Fibroblast of the aortic adventitia (primary cell): Measurements from ENCODE around the gene TMEM33. TPM values are rescaled to one million over a fixed set of nuclear protein-coding genes. Genes with fewer than 3 reads are reported as not detected.

Source experiments
- DNase-seq: peaks from one replicate; pipeline ENCODE4 v3.0.0-alpha.2; 2010; ENCODE audit warnings: low read depth
- H3K4me3 ChIP-seq: 2 replicates; pipeline ENCODE4 v1.5.1; 2011; ENCODE audit warnings: low read depth, mild to moderate bottlenecking, control low read depth, low read length, moderate library complexity
- CTCF ChIP-seq: IDR thresholded peaks from 2 replicates; pipeline ENCODE4 v1.5.1; 2011; ENCODE audit warnings: mild to moderate bottlenecking, low read length, control low read depth, inconsistent platforms; ENCODE audit not compliant: insufficient read depth
- total RNA-seq: library from RNA; depleted of rRNA; stranded (reverse); fragments of >200 nt; gene quantifications from 2 replicates; pipeline ENCODE4 v1.2.3, GENCODE V29; 2012; ENCODE audit warnings: low replicate concordance

Gene TMEM33
- total RNA-seq, 1 donor: 64.4 TPM

GRCh38 chr4:41921476-41921875, 13.8 kb upstream of the TMEM33 start:
- TF ChIP-seq CTCF: no peak
- H3K4me3 ChIP-seq: no peak overlapping the region
- no peak for DNase-seq

- TF ChIP-seq CTCF: no peak
- no peak for DNase-seq
- H3K4me3 ChIP-seq: no peak overlapping the region
These were observed 7.3 kb upstream of the TMEM33 start for GRCh38 chr4:41927796-41928499.

GRCh38 chr4:41930139-41930831, 4.9 kb upstream of the TMEM33 start:
- DNase-seq: no peak
- H3K4me3 ChIP-seq: no peak overlapping the region
- no peak for TF ChIP-seq CTCF

GRCh38 chr4:41932988-41933387, 2.2 kb upstream of the TMEM33 start:
- no peak for TF ChIP-seq CTCF
- H3K4me3 ChIP-seq: no peak overlapping the region
- DNase-seq: no peak

GRCh38 chr4:41933997-41934503, 1.2 kb upstream of the TMEM33 start:
- DNase-seq: no peak
- no peak for TF ChIP-seq CTCF
- H3K4me3 ChIP-seq: no peak overlapping the region

- TF ChIP-seq CTCF: no peak
- peak overlapping the region; percentile 94 for H3K4me3 ChIP-seq
- no peak for DNase-seq
These were observed 722 bp upstream of the TMEM33 start for GRCh38 chr4:41934514-41934900.
